Mesendoderm (in vitro differentiated cells): ENCODE results near the gene TMPRSS2. TPM values are rescaled to one million over a fixed set of nuclear protein-coding genes. Genes with fewer than 3 reads are reported as not detected.
A peak's percentile ranks its signal among the peaks of the same experiment; 100 is the strongest.

ENCODE experiments used
- DNase-seq: peaks from one replicate; pipeline ENCODE4 v3.0.0; 2013
- H2AK5ac ChIP-seq: 2 replicates; pipeline ENCODE4 v1.6.1; 2013; ENCODE audit warnings: low read length, inconsistent platforms
- H2BK120ac ChIP-seq: 2 replicates; pipeline ENCODE4 v1.6.1; 2013; ENCODE audit warnings: low read depth, mild to moderate bottlenecking, low read length, moderate library complexity, mixed read lengths
- H2BK15ac ChIP-seq: replicated peaks from 2 replicates; pipeline ENCODE4 v1.6.1; 2013; ENCODE audit warnings: low read depth, mild to moderate bottlenecking, moderate library complexity
- H2BK5ac ChIP-seq: 2 replicates; pipeline ENCODE4 v1.6.1; 2013; ENCODE audit warnings: low read length, inconsistent platforms
- H3K18ac ChIP-seq: 2 replicates; pipeline ENCODE4 v1.6.1; 2013; ENCODE audit warnings: mild to moderate bottlenecking, low read length, mixed read lengths
- H3K23ac ChIP-seq: one replicate; pipeline ENCODE4 v1.6.1; 2013; ENCODE audit warnings: low read length
- H3K27ac ChIP-seq: 2 replicates; pipeline ENCODE4 v1.5.1; 2013; ENCODE audit warnings: low read depth, mild to moderate bottlenecking, inconsistent platforms, low read length, moderate library complexity
- H3K27me3 ChIP-seq: 2 replicates; pipeline ENCODE4 v1.6.1; 2013; ENCODE audit warnings: low read length, control low read depth, mild to moderate bottlenecking, inconsistent platforms; ENCODE audit not compliant: insufficient read depth, poor library complexity
- H3K36me3 ChIP-seq: 2 replicates; pipeline ENCODE4 v1.6.1; 2013; ENCODE audit warnings: low read length, inconsistent platforms; ENCODE audit not compliant: control insufficient read depth, insufficient read depth
- H3K4ac ChIP-seq: one replicate; pipeline ENCODE4 v1.6.1; 2013; ENCODE audit warnings: low read depth, mild to moderate bottlenecking, low read length, moderate library complexity
- H3K4me1 ChIP-seq: 2 replicates; pipeline ENCODE4 v1.6.1; 2013; ENCODE audit warnings: low read depth, low read length, inconsistent platforms; ENCODE audit not compliant: control insufficient read depth
- H3K4me2 ChIP-seq: 2 replicates; pipeline ENCODE4 v1.6.1; 2013; ENCODE audit warnings: low read length
- H3K4me3 ChIP-seq: 2 replicates; pipeline ENCODE4 v1.5.1; 2013; ENCODE audit warnings: mild to moderate bottlenecking, low read length
- H3K56ac ChIP-seq: one replicate; pipeline ENCODE4 v1.6.1; 2013; ENCODE audit warnings: low read length
- H3K79me1 ChIP-seq: 2 replicates; pipeline ENCODE4 v1.6.1; 2013; ENCODE audit warnings: low read length, inconsistent platforms
- H3K79me2 ChIP-seq: 2 replicates; pipeline ENCODE4 v1.6.1; 2013; ENCODE audit warnings: mild to moderate bottlenecking, low read length; ENCODE audit not compliant: control insufficient read depth, insufficient read depth
- H3K9ac ChIP-seq: 2 replicates; pipeline ENCODE4 v1.6.1; 2013; ENCODE audit warnings: low read length, inconsistent platforms
- H4K5ac ChIP-seq: one replicate; pipeline ENCODE4 v1.6.1; 2013; ENCODE audit warnings: low read length
- H4K8ac ChIP-seq: one replicate; pipeline ENCODE4 v1.6.1; 2013; ENCODE audit warnings: low read depth, mild to moderate bottlenecking, control low read depth, low read length, moderate library complexity
- WGBS: extraction: QIAGEN DNeasy Blood & Tissue Kit; methylation state at CpG from one replicate; pipeline ENCODE4 v1.1.7; 2013; ENCODE audit warnings: low lambda C conversion rate, missing lambda C conversion rate; ENCODE audit not compliant: insufficient coverage; ENCODE audit errors: extremely low coverage; 5-methylcytosine and 5-hydroxymethylcytosine counted together
- polyA plus RNA-seq, 2 experiments: library from polyadenylated mRNA; stranded (reverse); fragments of 200-250 nt; gene quantifications; one replicate each; pipeline ENCODE4 v1.2.3, GENCODE V29; 2013

Gene TMPRSS2
- polyA plus RNA-seq (2013, experiment 1 of 2), result 1.2 TPM
- 1.2 TPM for polyA plus RNA-seq (2013, experiment 2 of 2)

DNA sequence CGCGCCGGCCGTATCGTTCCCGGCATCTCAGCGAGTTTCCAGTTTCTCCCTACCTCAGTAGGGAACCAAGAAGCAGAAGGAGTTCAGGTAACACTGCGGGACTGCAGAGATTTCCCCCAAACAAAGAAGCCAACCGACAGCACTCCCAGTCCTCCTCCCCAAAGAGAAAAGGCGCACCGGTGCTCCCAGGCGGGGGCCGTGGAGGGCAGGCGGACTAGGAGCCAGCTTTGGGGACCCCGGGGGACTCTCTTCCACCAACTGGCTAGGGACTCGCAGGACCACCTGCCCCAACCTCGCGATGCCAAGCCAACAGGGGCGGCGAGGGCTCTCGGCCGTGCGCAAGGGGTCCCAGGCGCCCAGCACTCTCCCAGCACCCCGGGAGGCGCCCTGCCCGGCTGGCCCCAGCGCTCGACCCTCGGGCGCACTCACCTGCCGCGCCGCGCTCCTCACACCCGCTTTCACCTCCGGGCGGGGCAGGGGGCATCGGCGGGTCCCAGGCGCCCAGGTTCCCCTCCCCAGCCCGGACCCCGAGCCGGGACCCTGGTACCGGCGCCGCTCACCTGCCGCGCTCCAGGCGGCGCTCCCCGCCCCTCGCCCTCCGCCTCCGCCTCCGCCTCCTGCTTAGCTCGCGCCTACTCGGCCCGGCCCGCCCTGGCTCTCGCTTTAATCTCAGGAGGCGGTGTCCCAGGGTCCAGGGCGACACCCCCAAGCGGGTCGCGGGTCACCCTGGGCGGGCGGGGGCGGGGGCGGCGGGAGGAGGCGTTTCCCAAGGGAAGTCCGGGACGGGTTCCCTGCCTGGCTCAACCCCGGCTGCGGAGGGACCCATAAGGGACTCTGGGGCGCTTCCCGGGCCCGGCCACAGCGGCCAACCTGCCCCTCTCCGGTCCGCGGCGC lies at the start of gene TMPRSS2:
Gene TMPRSS2, minus strand, starts transcription at position 638 of the 894 bp plus-strand sequence. CDS start 10,025 bp downstream, outside the sequence.
- Histone ChIP-seq H3K9ac (peak within 1 kb of the TSS; percentile 65), H4K5ac (no peak within 1 kb of the TSS), H3K79me1 (no peaks in the 10 kb centered on the region), H3K56ac (peak within 1 kb of the TSS; percentile 83), H3K36me3 (no peaks in the 10 kb centered on the region), H3K27me3 (no peaks in the 10 kb centered on the region), H2BK15ac (no peak within 1 kb of the TSS), H3K18ac (peak within 1 kb of the TSS; percentile 33), H3K27ac (no peak within 1 kb of the TSS), H3K23ac (peak within 1 kb of the TSS; percentile 80), H3K4me1 (no peaks in the 10 kb centered on the region), H3K4me2 (peak within 1 kb of the TSS; percentile 98), H4K8ac (no peak within 1 kb of the TSS), H2AK5ac (no peak within 1 kb of the TSS), H3K4ac (no peak within 1 kb of the TSS), H2BK120ac (no peak within 1 kb of the TSS), H3K79me2 (no peaks in the 10 kb centered on the region), H3K4me3 (peak within 1 kb of the TSS; percentile 26), H2BK5ac (no peak within 1 kb of the TSS)
- no CpG with 5 or more reads among the region's 85 CpGs for WGBS
- peak; percentile 61 for DNase-seq

DNA sequence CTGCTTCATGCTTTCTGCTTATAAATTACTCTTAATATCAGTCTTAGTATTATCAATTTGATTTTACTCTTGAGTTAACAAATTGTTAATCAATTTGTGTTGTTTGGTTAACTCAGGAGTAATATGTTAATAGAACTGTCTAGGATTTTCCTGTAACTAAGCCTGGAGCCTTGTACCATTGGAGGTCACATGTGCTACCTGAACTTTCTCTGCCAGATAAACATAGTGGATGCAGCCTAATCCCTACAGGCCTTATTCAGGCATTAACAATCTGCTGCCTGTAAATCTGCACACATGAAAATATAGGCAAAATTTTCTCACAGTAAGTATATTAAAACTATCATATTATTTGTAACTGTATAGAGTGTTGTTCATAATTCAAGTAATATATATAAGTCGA lies 47.1 kb upstream of the TMPRSS2 start:
- no peak overlapping the region for H3K23ac ChIP-seq
- no CpG with 5 or more reads among the region's 1 CpG for WGBS
- H2BK5ac ChIP-seq, result no peak overlapping the region
- H4K5ac ChIP-seq, result no peak overlapping the region
- no peak overlapping the region for H3K4me2 ChIP-seq
- no peaks in the 10 kb centered on the region for H3K4me1 ChIP-seq
- H3K56ac ChIP-seq, result no peak overlapping the region
- no peak overlapping the region for H2BK15ac ChIP-seq
- H2AK5ac ChIP-seq, result no peak overlapping the region
- no peak overlapping the region for H3K9ac ChIP-seq
- H2BK120ac ChIP-seq, result no peak overlapping the region
- no peak overlapping the region for H3K27ac ChIP-seq
- H3K4me3 ChIP-seq, result no peak overlapping the region
- H3K18ac ChIP-seq, result no peak overlapping the region
- H3K27me3 ChIP-seq, result no peaks in the 10 kb centered on the region
- no peaks in the 10 kb centered on the region for H3K79me1 ChIP-seq
- DNase-seq, result no peak
- no peaks in the 10 kb centered on the region for H3K36me3 ChIP-seq
- no peaks in the 10 kb centered on the region for H3K79me2 ChIP-seq
- no peak overlapping the region for H3K4ac ChIP-seq
- no peak overlapping the region for H4K8ac ChIP-seq

GRCh38 chr21:41552254-41552653 lies 44.3 kb upstream of the TMPRSS2 start:
- no peak overlapping the region for H3K4ac ChIP-seq
- H3K79me2 ChIP-seq, result no peaks in the 10 kb centered on the region
- no peak overlapping the region for H4K5ac ChIP-seq
- no peaks in the 10 kb centered on the region for H3K4me1 ChIP-seq
- no peak overlapping the region for H3K4me2 ChIP-seq
- H3K18ac ChIP-seq, result no peak overlapping the region
- no peak overlapping the region for H2AK5ac ChIP-seq
- H3K56ac ChIP-seq, result no peak overlapping the region
- no peak overlapping the region for H3K23ac ChIP-seq
- H4K8ac ChIP-seq, result no peak overlapping the region
- no CpG with 5 or more reads among the region's 6 CpGs for WGBS
- no peak overlapping the region for H3K27ac ChIP-seq
- no peak overlapping the region for H2BK15ac ChIP-seq
- H3K79me1 ChIP-seq, result no peaks in the 10 kb centered on the region
- no peak overlapping the region for H2BK120ac ChIP-seq
- H3K4me3 ChIP-seq, result no peak overlapping the region
- H3K36me3 ChIP-seq, result no peaks in the 10 kb centered on the region
- H3K27me3 ChIP-seq, result no peaks in the 10 kb centered on the region
- no peak for DNase-seq
- no peak overlapping the region for H2BK5ac ChIP-seq
- H3K9ac ChIP-seq, result no peak overlapping the region

DNA sequence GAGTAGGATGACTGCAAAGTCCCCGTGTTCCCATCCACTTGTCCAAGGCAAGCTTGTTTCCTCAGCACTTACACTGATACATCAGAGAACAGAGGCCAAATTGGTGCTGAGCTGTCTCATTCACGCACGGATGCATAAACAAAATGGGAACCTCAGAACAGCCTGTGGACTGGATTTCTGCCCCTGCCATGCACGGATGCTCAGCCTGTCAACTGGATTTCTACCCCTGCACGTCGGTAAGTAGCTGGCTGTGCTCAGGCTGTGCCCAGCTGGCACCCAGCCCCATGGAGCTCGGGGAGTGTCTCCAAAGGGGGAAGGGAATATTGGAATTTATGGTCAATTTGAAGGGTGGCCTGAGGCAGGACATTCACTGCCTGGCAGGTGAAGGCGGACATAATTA lies 40.8 kb upstream of the TMPRSS2 start:
- H3K27me3 ChIP-seq, result no peaks in the 10 kb centered on the region
- H4K5ac ChIP-seq, result no peak overlapping the region
- no peak overlapping the region for H2AK5ac ChIP-seq
- no peaks in the 10 kb centered on the region for H3K79me2 ChIP-seq
- no peaks in the 10 kb centered on the region for H3K36me3 ChIP-seq
- H3K4ac ChIP-seq, result no peak overlapping the region
- WGBS, result no CpG with 5 or more reads among the region's 8 CpGs
- H3K4me1 ChIP-seq, result no peaks in the 10 kb centered on the region
- H2BK5ac ChIP-seq, result no peak overlapping the region
- no peak overlapping the region for H3K4me2 ChIP-seq
- H3K4me3 ChIP-seq, result no peak overlapping the region
- no peak overlapping the region for H2BK120ac ChIP-seq
- H2BK15ac ChIP-seq, result no peak overlapping the region
- H3K23ac ChIP-seq, result no peak overlapping the region
- H3K18ac ChIP-seq, result no peak overlapping the region
- no peak overlapping the region for H3K56ac ChIP-seq
- H3K27ac ChIP-seq, result no peak overlapping the region
- no peak overlapping the region for H4K8ac ChIP-seq
- H3K79me1 ChIP-seq, result no peaks in the 10 kb centered on the region
- no peak for DNase-seq
- H3K9ac ChIP-seq, result no peak overlapping the region

DNA sequence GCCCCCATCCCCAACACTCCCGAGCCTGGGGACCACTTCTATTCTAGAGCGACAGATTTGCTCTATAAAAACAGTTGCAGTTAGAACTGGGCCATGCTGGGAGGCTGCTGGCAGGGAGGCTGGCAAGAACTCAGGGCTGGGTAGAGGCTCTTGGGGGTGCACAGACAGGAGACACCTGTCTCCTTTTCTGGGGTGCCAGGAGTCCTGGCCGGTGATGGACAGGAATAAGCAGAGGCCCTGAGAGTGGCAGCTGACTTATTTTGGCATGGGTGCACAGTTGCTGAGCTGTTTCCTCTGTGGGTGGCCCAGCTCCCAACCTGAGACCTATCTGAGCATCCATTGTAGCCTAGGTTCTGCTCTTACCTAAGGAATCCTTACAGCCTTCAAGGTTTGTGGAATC lies 39.2 kb upstream of the TMPRSS2 start:
- Histone ChIP-seq H3K27me3 (no peaks in the 10 kb centered on the region), H3K9ac (no peak overlapping the region), H3K27ac (no peak overlapping the region), H2BK5ac (no peak overlapping the region), H2BK15ac (no peak overlapping the region), H2AK5ac (no peak overlapping the region), H2BK120ac (no peak overlapping the region), H3K56ac (no peak overlapping the region), H3K79me1 (no peaks in the 10 kb centered on the region), H4K5ac (no peak overlapping the region), H4K8ac (no peak overlapping the region), H3K36me3 (no peaks in the 10 kb centered on the region), H3K18ac (no peak overlapping the region), H3K79me2 (no peaks in the 10 kb centered on the region), H3K4ac (no peak overlapping the region), H3K4me3 (no peak overlapping the region), H3K23ac (no peak overlapping the region), H3K4me1 (no peaks in the 10 kb centered on the region), H3K4me2 (no peak overlapping the region)
- WGBS, result no CpG with 5 or more reads among the region's 3 CpGs
- DNase-seq, result no peak
